ENCODE measurements around the gene SLFN5.

The SLFN5 gene

GRCh38 chr17:35214631-35215273 is 28.1 kb upstream of the SLFN5 start:
- no peak overlapping the region for H3K9ac ChIP-seq (ENCODE audit: low read depth, low read length, poor library complexity)
- no peak overlapping the region for H3K4me2 ChIP-seq (ENCODE audit: insufficient read depth, low read length, poor library complexity, severe bottlenecking)
- no peak overlapping the region for H2BK12ac ChIP-seq (ENCODE audit: low read length)
- H3K4me3 ChIP-seq (ENCODE audit: low read length in 2 of 2) = no peak overlapping the region
- H2AFZ ChIP-seq (ENCODE audit: low read length) = no peak overlapping the region
- H4K91ac ChIP-seq (ENCODE audit: low read depth, low read length, poor library complexity) = no peak overlapping the region
- no peak overlapping the region for H2AK5ac ChIP-seq (ENCODE audit: low read depth, low read length)
- H3K4me1 ChIP-seq (ENCODE audit: control insufficient read depth in 2 of 2, insufficient read depth in 1 of 2, low read depth in 1 of 2, low read length in 2 of 2) = no peaks in the 10 kb centered on the region
- H2BK120ac ChIP-seq (ENCODE audit: low read depth, low read length) = no peak overlapping the region
- no peak overlapping the region for H3K14ac ChIP-seq (ENCODE audit: low read length)
- H3K27me3 ChIP-seq (ENCODE audit: control insufficient read depth in 3 of 3, insufficient read depth in 3 of 3, low read depth in 1 of 3, low read length in 3 of 3) = peaks cover 0 to 20% (median 0%) of the 10 kb centered on the region in 3 experiments
- H2BK5ac ChIP-seq (ENCODE audit: low read length) = no peak overlapping the region
- H3K79me1 ChIP-seq (ENCODE audit: low read depth, low read length) = no peaks in the 10 kb centered on the region
- H3K18ac ChIP-seq (ENCODE audit: low read length) = no peak overlapping the region
- H3K9me3 ChIP-seq (replicated peaks in 1 of 2; ENCODE audit: control insufficient read depth in 2 of 2, insufficient read depth in 1 of 2, low read depth in 1 of 2, low read length in 2 of 2) = no peaks in the 10 kb centered on the region
- no peak overlapping the region for H4K8ac ChIP-seq (ENCODE audit: low read depth, low read length)
- no peak overlapping the region for H3K27ac ChIP-seq (replicated peaks; ENCODE audit: low read length)
- H3K23ac ChIP-seq (ENCODE audit: low read depth, low read length, poor library complexity) = no peak overlapping the region
- no CpG with 5 or more reads among the region's 5 CpGs for WGBS, 2 donors (ENCODE audit: extremely low coverage in 2 of 2, insufficient read length in 2 of 2, insufficient replicate concordance in 1 of 2)
- no peak overlapping the region for H2BK15ac ChIP-seq (ENCODE audit: low read length)
- no peaks in the 10 kb centered on the region for H3K36me3 ChIP-seq (replicated peaks in 1 of 2; ENCODE audit: control insufficient read depth in 2 of 2, insufficient read depth in 2 of 2, low read length in 2 of 2)
- DNase-seq (ENCODE audit: low spot score) = no peak
- no peak overlapping the region for H3K4ac ChIP-seq (ENCODE audit: low read length)

GRCh38 chr17:35217107-35217506 is 25.8 kb upstream of the SLFN5 start:
- no CpG with 5 or more reads among the region's 5 CpGs for WGBS, 2 donors (ENCODE audit: extremely low coverage in 2 of 2, insufficient read length in 2 of 2, insufficient replicate concordance in 1 of 2)
- Histone ChIP-seq H3K23ac (ENCODE audit: low read depth, low read length, poor library complexity) (no peak overlapping the region), H2AFZ (ENCODE audit: low read length) (no peak overlapping the region), H2AK5ac (ENCODE audit: low read depth, low read length) (no peak overlapping the region), H3K4me2 (ENCODE audit: insufficient read depth, low read length, poor library complexity, severe bottlenecking) (no peak overlapping the region), H3K4me1 (ENCODE audit: control insufficient read depth in 2 of 2, insufficient read depth in 1 of 2, low read depth in 1 of 2, low read length in 2 of 2) (no peaks in the 10 kb centered on the region), H3K79me1 (ENCODE audit: low read depth, low read length) (no peaks in the 10 kb centered on the region), H4K8ac (ENCODE audit: low read depth, low read length) (no peak overlapping the region), H2BK5ac (ENCODE audit: low read length) (no peak overlapping the region), H3K4ac (ENCODE audit: low read length) (no peak overlapping the region), H3K4me3 (ENCODE audit: low read length in 2 of 2) (no peak overlapping the region), H3K27ac (replicated peaks; ENCODE audit: low read length) (no peak overlapping the region), H3K9me3 (replicated peaks in 1 of 2; ENCODE audit: control insufficient read depth in 2 of 2, insufficient read depth in 1 of 2, low read depth in 1 of 2, low read length in 2 of 2) (no peaks in the 10 kb centered on the region), H3K9ac (ENCODE audit: low read depth, low read length, poor library complexity) (no peak overlapping the region), H2BK15ac (ENCODE audit: low read length) (no peak overlapping the region), H2BK120ac (ENCODE audit: low read depth, low read length) (no peak overlapping the region), H4K91ac (ENCODE audit: low read depth, low read length, poor library complexity) (no peak overlapping the region), H3K27me3 (ENCODE audit: control insufficient read depth in 3 of 3, insufficient read depth in 3 of 3, low read depth in 1 of 3, low read length in 3 of 3) (peaks cover 0 to 23% (median 0%) of the 10 kb centered on the region in 3 experiments), H3K14ac (ENCODE audit: low read length) (no peak overlapping the region), H2BK12ac (ENCODE audit: low read length) (no peak overlapping the region), H3K36me3 (replicated peaks in 1 of 2; ENCODE audit: control insufficient read depth in 2 of 2, insufficient read depth in 2 of 2, low read length in 2 of 2) (no peaks in the 10 kb centered on the region), H3K18ac (ENCODE audit: low read length) (no peak overlapping the region)
- DNase-seq (ENCODE audit: low spot score) = no peak

- Histone ChIP-seq H2BK12ac (ENCODE audit: low read length) (no peak overlapping the region), H3K79me1 (ENCODE audit: low read depth, low read length) (no peaks in the 10 kb centered on the region), H3K14ac (ENCODE audit: low read length) (no peak overlapping the region), H2BK15ac (ENCODE audit: low read length) (no peak overlapping the region), H2AK5ac (ENCODE audit: low read depth, low read length) (no peak overlapping the region), H2AFZ (ENCODE audit: low read length) (no peak overlapping the region), H3K27ac (replicated peaks; ENCODE audit: low read length) (no peak overlapping the region), H3K9ac (ENCODE audit: low read depth, low read length, poor library complexity) (no peak overlapping the region), H2BK120ac (ENCODE audit: low read depth, low read length) (no peak overlapping the region), H3K4me3 (ENCODE audit: low read length in 2 of 2) (no peak overlapping the region), H3K27me3 (ENCODE audit: control insufficient read depth in 3 of 3, insufficient read depth in 3 of 3, low read depth in 1 of 3, low read length in 3 of 3) (peaks cover 0 to 17% (median 0%) of the 10 kb centered on the region in 3 experiments), H3K23ac (ENCODE audit: low read depth, low read length, poor library complexity) (no peak overlapping the region), H3K36me3 (replicated peaks in 1 of 2; ENCODE audit: control insufficient read depth in 2 of 2, insufficient read depth in 2 of 2, low read length in 2 of 2) (no peaks in the 10 kb centered on the region), H4K91ac (ENCODE audit: low read depth, low read length, poor library complexity) (no peak overlapping the region), H3K18ac (ENCODE audit: low read length) (no peak overlapping the region), H4K8ac (ENCODE audit: low read depth, low read length) (no peak overlapping the region), H3K9me3 (replicated peaks in 1 of 2; ENCODE audit: control insufficient read depth in 2 of 2, insufficient read depth in 1 of 2, low read depth in 1 of 2, low read length in 2 of 2) (no peaks in the 10 kb centered on the region), H3K4ac (ENCODE audit: low read length) (no peak overlapping the region), H3K4me2 (ENCODE audit: insufficient read depth, low read length, poor library complexity, severe bottlenecking) (no peak overlapping the region), H2BK5ac (ENCODE audit: low read length) (no peak overlapping the region), H3K4me1 (ENCODE audit: control insufficient read depth in 2 of 2, insufficient read depth in 1 of 2, low read depth in 1 of 2, low read length in 2 of 2) (no peaks in the 10 kb centered on the region)
- WGBS, 2 donors (ENCODE audit: extremely low coverage in 2 of 2, insufficient read length in 2 of 2, insufficient replicate concordance in 1 of 2) = no CpG with 5 or more reads among the region's 2 CpGs
- DNase-seq (ENCODE audit: low spot score) = no peak
Observed at GRCh38 chr17:35218915-35219314, 24.0 kb upstream of the SLFN5 start.

- Histone ChIP-seq H3K27ac (replicated peaks; ENCODE audit: low read length) (no peak overlapping the region), H3K36me3 (replicated peaks in 1 of 2; ENCODE audit: control insufficient read depth in 2 of 2, insufficient read depth in 2 of 2, low read length in 2 of 2) (no peaks in the 10 kb centered on the region)
- no CpG with 5 or more reads among the region's 2 CpGs for WGBS, 2 donors (ENCODE audit: extremely low coverage in 2 of 2, insufficient read length in 2 of 2, insufficient replicate concordance in 1 of 2)
Observed at GRCh38 chr17:35222452-35222851, 20.4 kb upstream of the SLFN5 start.

More at GRCh38 chr17:35222452-35222851, 20.4 kb upstream of the SLFN5 start:
- Histone ChIP-seq H2AK5ac (ENCODE audit: low read depth, low read length) (no peak overlapping the region), H3K4me3 (ENCODE audit: low read length in 2 of 2) (no peak overlapping the region), H2BK5ac (ENCODE audit: low read length) (no peak overlapping the region), H3K4me2 (ENCODE audit: insufficient read depth, low read length, poor library complexity, severe bottlenecking) (no peak overlapping the region), H3K9ac (ENCODE audit: low read depth, low read length, poor library complexity) (no peak overlapping the region), H3K79me1 (ENCODE audit: low read depth, low read length) (no peaks in the 10 kb centered on the region), H2BK120ac (ENCODE audit: low read depth, low read length) (no peak overlapping the region), H3K9me3 (replicated peaks in 1 of 2; ENCODE audit: control insufficient read depth in 2 of 2, insufficient read depth in 1 of 2, low read depth in 1 of 2, low read length in 2 of 2) (no peaks in the 10 kb centered on the region), H3K4me1 (ENCODE audit: control insufficient read depth in 2 of 2, insufficient read depth in 1 of 2, low read depth in 1 of 2, low read length in 2 of 2) (no peaks in the 10 kb centered on the region), H3K14ac (ENCODE audit: low read length) (no peak overlapping the region), H2BK15ac (ENCODE audit: low read length) (no peak overlapping the region), H2AFZ (ENCODE audit: low read length) (no peak overlapping the region), H4K91ac (ENCODE audit: low read depth, low read length, poor library complexity) (no peak overlapping the region), H3K4ac (ENCODE audit: low read length) (no peak overlapping the region), H3K27me3 (ENCODE audit: control insufficient read depth in 3 of 3, insufficient read depth in 3 of 3, low read depth in 1 of 3, low read length in 3 of 3) (peaks cover 0 to 6% (median 0%) of the 10 kb centered on the region in 3 experiments), H2BK12ac (ENCODE audit: low read length) (no peak overlapping the region), H4K8ac (ENCODE audit: low read depth, low read length) (no peak overlapping the region), H3K18ac (ENCODE audit: low read length) (no peak overlapping the region), H3K23ac (ENCODE audit: low read depth, low read length, poor library complexity) (no peak overlapping the region)
- DNase-seq (ENCODE audit: low spot score) = no peak
